GM23338 (cell line): Measurements from ENCODE around the gene PDZK1IP1. TPM values are rescaled to one million over a fixed set of nuclear protein-coding genes. Genes with fewer than 3 reads are reported as not detected.

Experiments
- ATAC-seq: fragments of 200-7000 bp; cut with Tn5 transposase; 3 replicates; pipeline ENCODE4 v1.9.1; 2020
- DNase-seq: peaks from one replicate; pipeline ENCODE4 v3.0.0-alpha.2; 2015; ENCODE audit warnings: low spot score
- H2AFZ ChIP-seq: fragments of 200-600 bp; sonication (generic); 2 replicates; pipeline ENCODE4 v1.8.0; 2016; ENCODE audit warnings: antibody characterized with exemption, mild to moderate bottlenecking, moderate library complexity
- H3F3A ChIP-seq: fragments of 200-600 bp; sonication (generic); replicated peaks from 2 replicates; pipeline ENCODE4 v1.8.0; 2017; ENCODE audit warnings: antibody characterized with exemption, mixed run types, low read depth
- H3K27ac ChIP-seq: fragments of 200-600 bp; sonication (generic); 2 replicates; pipeline ENCODE4 v1.6.1; 2016; ENCODE audit warnings: low read depth
- H3K27me3 ChIP-seq: fragments of 200-600 bp; sonication (generic); 2 replicates; pipeline ENCODE4 v1.8.0; 2016; ENCODE audit warnings: mild to moderate bottlenecking, mixed run types, moderate library complexity; ENCODE audit not compliant: insufficient read depth
- H3K36me3 ChIP-seq: fragments of 200-600 bp; sonication (generic); 2 replicates; pipeline ENCODE4 v1.8.0; 2016; ENCODE audit warnings: mild to moderate bottlenecking; ENCODE audit not compliant: insufficient read depth
- H3K4me1 ChIP-seq: fragments of 200-600 bp; sonication (generic); 2 replicates; pipeline ENCODE4 v1.8.0; 2016; ENCODE audit warnings: mild to moderate bottlenecking, moderate library complexity; ENCODE audit not compliant: insufficient read depth
- H3K4me2 ChIP-seq: fragments of 200-600 bp; sonication (generic); 2 replicates; pipeline ENCODE4 v1.7.1; 2017; ENCODE audit warnings: mixed run types
- H3K4me3 ChIP-seq: fragments of 200-600 bp; sonication (generic); 2 replicates; pipeline ENCODE4 v1.6.1; 2016; ENCODE audit warnings: mixed run types
- H3K79me2 ChIP-seq: fragments of 200-600 bp; sonication (generic); replicated peaks from 2 replicates; pipeline ENCODE4 v1.8.0; 2017; ENCODE audit warnings: mild to moderate bottlenecking; ENCODE audit not compliant: insufficient read depth
- H3K9me2 ChIP-seq: fragments of 200-600 bp; sonication (generic); 2 replicates; pipeline ENCODE4 v1.8.0; 2017; ENCODE audit not compliant: insufficient read depth
- H4K20me1 ChIP-seq: fragments of 200-600 bp; sonication (generic); replicated peaks from 2 replicates; pipeline ENCODE4 v1.8.0; 2017; ENCODE audit warnings: mild to moderate bottlenecking; ENCODE audit not compliant: insufficient read depth
- H3K27ac Mint-ChIP-seq: 2 replicates; pipeline ENCODE4 v1.8.0; 2020; ENCODE audit warnings: inconsistent platforms, mild to moderate bottlenecking, moderate library complexity, mixed read lengths
- H3K27me3 Mint-ChIP-seq: 3 replicates; pipeline ENCODE4 v1.8.0; 2022; ENCODE audit warnings: low read depth, mild to moderate bottlenecking, moderate library complexity, mixed read lengths, inconsistent platforms; ENCODE audit not compliant: insufficient read depth, poor library complexity
- H3K36me3 Mint-ChIP-seq: 3 replicates; pipeline ENCODE4 v1.8.0; 2021; ENCODE audit warnings: low read depth, mild to moderate bottlenecking, inconsistent platforms, moderate library complexity, mixed read lengths
- H3K4me1 Mint-ChIP-seq: 3 replicates; pipeline ENCODE4 v1.8.0; 2020; ENCODE audit warnings: mild to moderate bottlenecking, inconsistent platforms, mixed read lengths
- H3K4me3 Mint-ChIP-seq: 3 replicates; pipeline ENCODE4 v1.8.0; 2021; ENCODE audit warnings: moderate library complexity, mild to moderate bottlenecking, inconsistent platforms, mixed read lengths
- H3K9me3 Mint-ChIP-seq: 3 replicates; pipeline ENCODE4 v1.8.0; 2020; ENCODE audit warnings: moderate library complexity, mild to moderate bottlenecking, inconsistent platforms, mixed read lengths
- ETS1 ChIP-seq: IDR thresholded peaks from 2 replicates; pipeline ENCODE4 v1.6.1; 2016; ENCODE audit warnings: antibody characterized with exemption
- EZH2 ChIP-seq: fragments of 200-600 bp; sonication (generic); IDR thresholded peaks from one replicate; pipeline ENCODE4 v1.8.0; 2017; ENCODE audit warnings: antibody characterized with exemption, mild to moderate bottlenecking, low read depth; ENCODE audit not compliant: unreplicated experiment
- EZH2phosphoT487 ChIP-seq: fragments of 200-600 bp; sonication (generic); IDR thresholded peaks from one replicate; pipeline ENCODE4 v1.8.1; 2018; ENCODE audit warnings: antibody characterized with exemption; ENCODE audit not compliant: unreplicated experiment
- NANOG ChIP-seq: IDR thresholded peaks from 2 replicates; pipeline ENCODE4 v1.6.1; 2016; ENCODE audit warnings: antibody characterized with exemption, borderline replicate concordance
- STAT1 ChIP-seq: IDR thresholded peaks from one replicate; pipeline ENCODE4 v1.6.1; 2016; ENCODE audit warnings: antibody characterized with exemption; ENCODE audit not compliant: unreplicated experiment
- ZNF331 ChIP-seq: fragments of 250-450 bp; sonication (Bioruptor Pico); IDR thresholded peaks from 2 replicates; pipeline ENCODE4 v1.5.0; 2020; ENCODE audit warnings: low read depth, mild to moderate bottlenecking, moderate library complexity
- polyA plus RNA-seq: library from polyadenylated mRNA; unstranded; fragments of >200 nt; fragmentation: Nextera tagmentation; extraction: Ambion mirVana; gene quantifications from 2 replicates; pipeline ENCODE4 v1.2.1, GENCODE V29; 2016
- total RNA-seq: library from RNA; depleted of rRNA; stranded (reverse); fragments of >200 nt; shearing (Covaris generic); gene quantifications from 2 replicates; pipeline ENCODE4 v1.2.3, GENCODE V29; 2014
- TF ChIP-seq, protein P1 (sequence below), 2 experiments: fragments of 200-600 bp in 1 of 2; sonication (generic) in 1 of 2; conservative IDR thresholded peaks; 2 replicates each; pipeline versions ENCODE4 v1.5.1 to v1.6.1; 2016 to 2017; ENCODE audit warnings: antibody characterized with exemption in 2 of 2, low read depth in 2 of 2, mild to moderate bottlenecking in 2 of 2, moderate library complexity in 1 of 2

The PDZK1IP1 gene
- total and polyA plus RNA-seq, 2 experiments from 2014 or later, result not detected

DNA sequence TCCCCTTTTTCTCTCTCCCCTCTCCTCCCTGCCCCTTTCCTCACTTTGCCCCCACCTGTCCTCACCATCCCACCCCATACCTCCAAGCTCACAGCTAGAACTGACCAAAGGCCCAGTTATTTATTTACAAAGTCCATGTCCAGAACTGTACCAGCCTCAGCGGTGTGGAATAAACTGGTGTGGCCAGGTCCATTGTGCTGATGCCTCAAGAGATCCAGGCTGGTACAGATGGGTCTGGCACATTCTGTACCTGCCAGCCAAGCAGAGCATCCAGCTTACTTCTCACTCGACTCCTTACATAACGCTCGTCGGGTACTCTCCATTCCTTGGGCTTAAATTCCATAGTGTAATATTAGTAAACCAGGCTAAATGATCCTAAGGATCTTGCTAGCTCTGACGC is 11.8 kb downstream of the PDZK1IP1 start:
- Histone ChIP-seq H3F3A (no peaks in the 10 kb centered on the region), H3K27ac (no peak overlapping the region), H3K36me3 (no peaks in the 10 kb centered on the region), H4K20me1 (no peaks in the 10 kb centered on the region), H3K4me3 (no peak overlapping the region), H3K4me1 (peaks cover 8% of the 10 kb centered on the region), H3K79me2 (no peaks in the 10 kb centered on the region), H2AFZ (no peak overlapping the region), H3K9me2 (no peaks in the 10 kb centered on the region), H3K4me2 (no peak overlapping the region; the same call in 1 of the 2 replicates), H3K27me3 (peaks cover 15% of the 10 kb centered on the region)
- no peak for ATAC-seq
- DNase-seq, result no peak
- TF ChIP-seq EZH2, result no peak
- no peak for TF ChIP-seq ZNF331 (CRISPR knock-in tag)
- TF ChIP-seq STAT1, result no peak
- TF ChIP-seq NANOG, result no peak
- no peak for TF ChIP-seq ETS1
- peaks cover 21% of the 10 kb centered on the region for H3K4me1 Mint-ChIP-seq
- no peak overlapping the region for H3K27ac Mint-ChIP-seq
- H3K9me3 Mint-ChIP-seq, result no peaks in the 10 kb centered on the region
- no peak overlapping the region for H3K4me3 Mint-ChIP-seq
- peaks cover 28% of the 10 kb centered on the region for H3K27me3 Mint-ChIP-seq
- no peaks in the 10 kb centered on the region; the same call in 2 of the 3 replicates for H3K36me3 Mint-ChIP-seq

GRCh38 chr1:47175227-47175934 is 14.5 kb downstream of the PDZK1IP1 start:
- no peaks in the 10 kb centered on the region for H3K9me2 ChIP-seq
- no peak overlapping the region for H2AFZ ChIP-seq
- H3K4me1 Mint-ChIP-seq, result peaks cover 16% of the 10 kb centered on the region
- H3K79me2 ChIP-seq, result no peaks in the 10 kb centered on the region
- H3F3A ChIP-seq, result no peaks in the 10 kb centered on the region
- no peak overlapping the region for H3K4me3 Mint-ChIP-seq
- DNase-seq (peak; percentile 81), ATAC-seq (peak; percentile 56)
- no peaks in the 10 kb centered on the region for H3K9me3 Mint-ChIP-seq
- H3K4me3 ChIP-seq, result no peak overlapping the region
- H3K36me3 Mint-ChIP-seq, result no peaks in the 10 kb centered on the region; the same call in 2 of the 3 replicates
- H3K27ac ChIP-seq, result no peak overlapping the region
- peaks cover 10% of the 10 kb centered on the region for H3K27me3 ChIP-seq
- H3K4me2 ChIP-seq, result peak overlapping the region; percentile 61; the same call in 1 of the 2 replicates
- no peaks in the 10 kb centered on the region for H3K36me3 ChIP-seq
- no peaks in the 10 kb centered on the region for H4K20me1 ChIP-seq
- TF ChIP-seq, protein P1, sequence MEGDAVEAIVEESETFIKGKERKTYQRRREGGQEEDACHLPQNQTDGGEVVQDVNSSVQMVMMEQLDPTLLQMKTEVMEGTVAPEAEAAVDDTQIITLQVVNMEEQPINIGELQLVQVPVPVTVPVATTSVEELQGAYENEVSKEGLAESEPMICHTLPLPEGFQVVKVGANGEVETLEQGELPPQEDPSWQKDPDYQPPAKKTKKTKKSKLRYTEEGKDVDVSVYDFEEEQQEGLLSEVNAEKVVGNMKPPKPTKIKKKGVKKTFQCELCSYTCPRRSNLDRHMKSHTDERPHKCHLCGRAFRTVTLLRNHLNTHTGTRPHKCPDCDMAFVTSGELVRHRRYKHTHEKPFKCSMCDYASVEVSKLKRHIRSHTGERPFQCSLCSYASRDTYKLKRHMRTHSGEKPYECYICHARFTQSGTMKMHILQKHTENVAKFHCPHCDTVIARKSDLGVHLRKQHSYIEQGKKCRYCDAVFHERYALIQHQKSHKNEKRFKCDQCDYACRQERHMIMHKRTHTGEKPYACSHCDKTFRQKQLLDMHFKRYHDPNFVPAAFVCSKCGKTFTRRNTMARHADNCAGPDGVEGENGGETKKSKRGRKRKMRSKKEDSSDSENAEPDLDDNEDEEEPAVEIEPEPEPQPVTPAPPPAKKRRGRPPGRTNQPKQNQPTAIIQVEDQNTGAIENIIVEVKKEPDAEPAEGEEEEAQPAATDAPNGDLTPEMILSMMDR (conservative IDR thresholded peaks at IDR 0.05; ENCODE audit: low read depth in 2 of 2), result peak; percentile 80 to 98
- TF ChIP-seq EZH2phosphoT487, result no peak
- peaks cover 8% of the 10 kb centered on the region for H3K4me1 ChIP-seq
- peaks cover 21% of the 10 kb centered on the region for H3K27me3 Mint-ChIP-seq
- no peak overlapping the region for H3K27ac Mint-ChIP-seq
